H9 (cell line): ENCODE results near the gene SAMHD1. TPM values are rescaled to one million over a fixed set of nuclear protein-coding genes. Genes with fewer than 3 reads are reported as not detected.

Experiments used
- DNase-seq: peaks from one replicate; pipeline ENCODE4 v3.0.0-alpha.2; 2017
- H2AFZ ChIP-seq: one replicate; pipeline ENCODE4 v1.6.1; 2013; ENCODE audit warnings: mild to moderate bottlenecking, low read length, control low read depth, moderate library complexity
- H2AK5ac ChIP-seq: 2 replicates; pipeline ENCODE4 v1.6.1; 2013; ENCODE audit warnings: low read length, control low read depth, mixed read lengths; ENCODE audit not compliant: insufficient read length
- H2BK120ac ChIP-seq: one replicate; pipeline ENCODE4 v1.6.1; 2013; ENCODE audit warnings: low read depth, mild to moderate bottlenecking, low read length, control low read depth, inconsistent platforms; ENCODE audit not compliant: poor library complexity, severe bottlenecking
- H2BK12ac ChIP-seq: 2 replicates; pipeline ENCODE4 v1.6.1; 2013; ENCODE audit warnings: low read length, control low read depth, mixed read lengths, low read depth; ENCODE audit not compliant: insufficient read length
- H2BK15ac ChIP-seq: 2 replicates; pipeline ENCODE4 v1.6.1; 2013; ENCODE audit warnings: low read depth, low read length, control low read depth
- H2BK20ac ChIP-seq: one replicate; pipeline ENCODE4 v1.6.1; 2013; ENCODE audit warnings: low read depth, mild to moderate bottlenecking, low read length, control low read depth, inconsistent platforms; ENCODE audit not compliant: poor library complexity, severe bottlenecking
- H2BK5ac ChIP-seq: 2 replicates; pipeline ENCODE4 v1.6.1; 2013; ENCODE audit warnings: low read length, control low read depth, mixed read lengths; ENCODE audit not compliant: insufficient read length
- H3K14ac ChIP-seq: 2 replicates; pipeline ENCODE4 v1.6.1; 2013; ENCODE audit warnings: low read length, control low read depth; ENCODE audit not compliant: insufficient read depth
- H3K18ac ChIP-seq: 2 replicates; pipeline ENCODE4 v1.6.1; 2013; ENCODE audit warnings: low read depth, mild to moderate bottlenecking, mixed read lengths, low read length, control low read depth; ENCODE audit not compliant: insufficient read length
- H3K23ac ChIP-seq: 2 replicates; pipeline ENCODE4 v1.6.1; 2013; ENCODE audit warnings: low read length, control low read depth, mixed read lengths, low read depth; ENCODE audit not compliant: insufficient read length
- H3K23me2 ChIP-seq: 2 replicates; pipeline ENCODE4 v1.6.1; 2013; ENCODE audit warnings: low read depth, mild to moderate bottlenecking, mixed read lengths, low read length, control low read depth; ENCODE audit not compliant: insufficient read length, poor library complexity, severe bottlenecking
- H3K27ac ChIP-seq: 2 replicates; pipeline ENCODE4 v1.5.1; 2013; ENCODE audit warnings: low read length, control low read depth, mixed read lengths, low read depth; ENCODE audit not compliant: insufficient read length
- H3K27me3 ChIP-seq: 2 replicates; pipeline ENCODE4 v1.6.1; 2013; ENCODE audit warnings: low read length, control low read depth, inconsistent platforms; ENCODE audit not compliant: insufficient read depth
- H3K4ac ChIP-seq: 2 replicates; pipeline ENCODE4 v1.6.1; 2013; ENCODE audit warnings: low read depth, mild to moderate bottlenecking, control low read depth, inconsistent platforms, low read length, moderate library complexity
- H3K4me1 ChIP-seq: 2 replicates; pipeline ENCODE4 v1.6.1; 2013; ENCODE audit warnings: low read length, control low read depth, inconsistent platforms; ENCODE audit not compliant: insufficient read depth
- H3K4me2 ChIP-seq: 2 replicates; pipeline ENCODE4 v1.6.1; 2013; ENCODE audit warnings: low read length, control low read depth, mixed read lengths; ENCODE audit not compliant: insufficient read length, insufficient read depth
- H3K56ac ChIP-seq: 2 replicates; pipeline ENCODE4 v1.6.1; 2013; ENCODE audit warnings: low read depth, mild to moderate bottlenecking, mixed read lengths, low read length, control low read depth; ENCODE audit not compliant: insufficient read length
- H3K79me1 ChIP-seq: 2 replicates; pipeline ENCODE4 v1.6.1; 2013; ENCODE audit warnings: low read depth, mild to moderate bottlenecking, moderate library complexity, low read length, control low read depth, inconsistent platforms; ENCODE audit not compliant: insufficient read depth, poor library complexity, severe bottlenecking
- H3K79me2 ChIP-seq: 2 replicates; pipeline ENCODE4 v1.6.1; 2013; ENCODE audit warnings: low read length, control low read depth, inconsistent platforms; ENCODE audit not compliant: insufficient read depth
- H3K9ac ChIP-seq: 2 replicates; pipeline ENCODE4 v1.6.1; 2013; ENCODE audit warnings: low read length, control low read depth, mixed read lengths; ENCODE audit not compliant: insufficient read length; ENCODE audit errors: extremely low read depth
- H3K9me3 ChIP-seq: one replicate; pipeline ENCODE4 v1.6.1; 2013; ENCODE audit warnings: low read depth, low read length, inconsistent platforms; ENCODE audit not compliant: control insufficient read depth
- H3T11ph ChIP-seq: one replicate; pipeline ENCODE4 v1.6.1; 2013; ENCODE audit warnings: mild to moderate bottlenecking, low read length, control low read depth, inconsistent platforms
- H4K20me1 ChIP-seq: one replicate; pipeline ENCODE4 v1.6.1; 2013; ENCODE audit not compliant: control insufficient read depth, insufficient read length, insufficient read depth
- H4K5ac ChIP-seq: 2 replicates; pipeline ENCODE4 v1.6.1; 2013; ENCODE audit warnings: low read depth, mild to moderate bottlenecking, mixed read lengths, low read length, control low read depth; ENCODE audit not compliant: insufficient read length
- H4K8ac ChIP-seq: replicated peaks from 2 replicates; pipeline ENCODE4 v1.6.1; 2013; ENCODE audit warnings: low read length, control low read depth, mixed read lengths, low read depth; ENCODE audit not compliant: insufficient read length
- H4K91ac ChIP-seq: 2 replicates; pipeline ENCODE4 v1.6.1; 2013; ENCODE audit warnings: low read depth, mild to moderate bottlenecking, moderate library complexity, mixed read lengths, low read length, control low read depth; ENCODE audit not compliant: insufficient read length
- H3K27ac Mint-ChIP-seq, 3 experiments: 2 replicates in 2 of 3; 3 replicates in 1 of 3; pipeline ENCODE4 v1.8.0; 2020 to 2021; ENCODE audit warnings: mixed read lengths in 3 of 3, mild to moderate bottlenecking in 1 of 3, moderate library complexity in 1 of 3
- H3K27me3 Mint-ChIP-seq: 2 replicates; pipeline ENCODE4 v1.8.0; 2021; ENCODE audit warnings: low read depth, mild to moderate bottlenecking, moderate library complexity, mixed read lengths
- H3K36me3 Mint-ChIP-seq, 3 experiments: 2 replicates in 2 of 3; 3 replicates in 1 of 3; pipeline ENCODE4 v1.8.0; 2020 to 2021; ENCODE audit warnings: low read depth in 3 of 3, mixed read lengths in 3 of 3; ENCODE audit not compliant: insufficient read depth in 1 of 3
- H3K4me1 Mint-ChIP-seq, 2 experiments: 2 replicates each; pipeline ENCODE4 v1.8.0; 2020; ENCODE audit warnings: mixed read lengths in 2 of 2
- H3K4me3 Mint-ChIP-seq, 2 experiments: 2 replicates in 1 of 2; 3 replicates in 1 of 2; pipeline ENCODE4 v1.8.0; 2020 to 2021; ENCODE audit warnings: mild to moderate bottlenecking in 2 of 2, mixed read lengths in 2 of 2, moderate library complexity in 1 of 2
- H3K9me3 Mint-ChIP-seq, 2 experiments: 2 replicates in 1 of 2; 3 replicates in 1 of 2; pipeline ENCODE4 v1.8.0; 2020; ENCODE audit warnings: mild to moderate bottlenecking in 2 of 2, mixed read lengths in 2 of 2, moderate library complexity in 1 of 2
- WGBS: extraction: QIAGEN DNeasy Blood & Tissue Kit; methylation state at CpG from one replicate; pipeline ENCODE4 v1.1.7; 2013; ENCODE audit warnings: missing lambda C conversion rate, low lambda C conversion rate, mixed read lengths; ENCODE audit not compliant: insufficient read length; ENCODE audit errors: extremely low coverage; 5-methylcytosine and 5-hydroxymethylcytosine counted together
- total RNA-seq: library from RNA; stranded (reverse); gene quantifications from 2 replicates; pipeline ENCODE4 v1.2.1, GENCODE V29; 2021
- TF ChIP-seq, protein P1 (sequence below): fragments of 200-600 bp; sonication (generic); conservative IDR thresholded peaks from 3 replicates; pipeline ENCODE4 v1.8.0; 2021; ENCODE audit warnings: antibody characterized with exemption, mild to moderate bottlenecking

SAMHD1 gene
- total RNA-seq, 1 experiment from 2014 or later, result 53.1 TPM

DNA sequence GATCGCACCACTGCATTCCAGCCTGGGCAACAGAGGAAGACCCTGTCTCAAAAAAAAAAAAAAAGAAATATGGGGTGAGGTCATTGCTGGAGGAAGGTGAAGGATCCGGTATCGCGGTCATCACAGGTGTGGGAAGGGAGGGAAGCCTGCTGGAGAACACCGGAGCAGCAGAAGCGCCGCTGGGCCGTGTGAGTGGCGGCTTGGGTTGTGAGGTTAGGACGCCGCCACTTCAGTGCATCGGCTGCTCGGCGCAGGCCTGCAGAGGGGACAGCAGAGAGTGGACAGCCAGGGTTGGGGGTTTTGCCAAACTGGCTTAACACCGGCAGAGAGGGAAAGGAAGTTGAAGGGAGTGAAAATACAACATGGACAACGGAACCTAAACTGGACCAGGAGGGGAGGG lies 70.2 kb downstream of the SAMHD1 start:
- H3K9ac ChIP-seq, result no peak overlapping the region
- no peaks in the 10 kb centered on the region for H3K9me3 Mint-ChIP-seq
- no peak overlapping the region for H3K27ac ChIP-seq
- H4K91ac ChIP-seq, result no peak overlapping the region
- H3K23ac ChIP-seq, result no peak overlapping the region
- no peaks in the 10 kb centered on the region for H3K23me2 ChIP-seq
- no peak overlapping the region for H3K4ac ChIP-seq
- H4K5ac ChIP-seq, result no peak overlapping the region
- H3K14ac ChIP-seq, result no peak overlapping the region
- no peaks in the 10 kb centered on the region for H3K9me3 ChIP-seq
- H3K4me3 Mint-ChIP-seq, result no peak overlapping the region
- no peak overlapping the region for H2BK15ac ChIP-seq
- H3K56ac ChIP-seq, result no peak overlapping the region
- H3K4me1 Mint-ChIP-seq, result peaks cover 0 to 5% of the 10 kb centered on the region in 2 experiments; a peak in 1 of 4 replicates
- no peaks in the 10 kb centered on the region for H3K79me1 ChIP-seq
- no peaks in the 10 kb centered on the region; the same call in 1 of the 2 replicates for H3K4me1 ChIP-seq
- no peak overlapping the region for H2BK5ac ChIP-seq
- no peak overlapping the region for H2AFZ ChIP-seq
- H4K8ac ChIP-seq, result no peak overlapping the region
- no peak for DNase-seq
- H3K79me2 ChIP-seq, result no peaks in the 10 kb centered on the region
- no peaks in the 10 kb centered on the region for H3K27me3 ChIP-seq
- H3K27me3 Mint-ChIP-seq, result peaks cover 7% of the 10 kb centered on the region; the same call in 1 of the 2 replicates
- WGBS, result no CpG with 5 or more reads among the region's 16 CpGs
- H4K20me1 ChIP-seq, result no peaks in the 10 kb centered on the region
- no peak overlapping the region; a peak in 1 of 7 replicates for H3K27ac Mint-ChIP-seq
- H2BK120ac ChIP-seq, result no peak overlapping the region
- H3K36me3 Mint-ChIP-seq, result no peaks in the 10 kb centered on the region; a peak in 1 of 7 replicates
- no peak overlapping the region for H2AK5ac ChIP-seq
- H3T11ph ChIP-seq, result no peak overlapping the region
- no peak overlapping the region for H3K18ac ChIP-seq
- H2BK12ac ChIP-seq, result no peak overlapping the region
- TF ChIP-seq, protein P1, sequence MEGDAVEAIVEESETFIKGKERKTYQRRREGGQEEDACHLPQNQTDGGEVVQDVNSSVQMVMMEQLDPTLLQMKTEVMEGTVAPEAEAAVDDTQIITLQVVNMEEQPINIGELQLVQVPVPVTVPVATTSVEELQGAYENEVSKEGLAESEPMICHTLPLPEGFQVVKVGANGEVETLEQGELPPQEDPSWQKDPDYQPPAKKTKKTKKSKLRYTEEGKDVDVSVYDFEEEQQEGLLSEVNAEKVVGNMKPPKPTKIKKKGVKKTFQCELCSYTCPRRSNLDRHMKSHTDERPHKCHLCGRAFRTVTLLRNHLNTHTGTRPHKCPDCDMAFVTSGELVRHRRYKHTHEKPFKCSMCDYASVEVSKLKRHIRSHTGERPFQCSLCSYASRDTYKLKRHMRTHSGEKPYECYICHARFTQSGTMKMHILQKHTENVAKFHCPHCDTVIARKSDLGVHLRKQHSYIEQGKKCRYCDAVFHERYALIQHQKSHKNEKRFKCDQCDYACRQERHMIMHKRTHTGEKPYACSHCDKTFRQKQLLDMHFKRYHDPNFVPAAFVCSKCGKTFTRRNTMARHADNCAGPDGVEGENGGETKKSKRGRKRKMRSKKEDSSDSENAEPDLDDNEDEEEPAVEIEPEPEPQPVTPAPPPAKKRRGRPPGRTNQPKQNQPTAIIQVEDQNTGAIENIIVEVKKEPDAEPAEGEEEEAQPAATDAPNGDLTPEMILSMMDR, result no peak
- no peak overlapping the region for H2BK20ac ChIP-seq
- H3K4me2 ChIP-seq, result no peak overlapping the region
